Peyer's patch (tissue), 4 donors: ENCODE data around the gene NPDC1.

Experiments
- CTCF ChIP-seq, 6 experiments: fragments of 450-650 bp in 4 of 6; fragments of 200-600 bp in 2 of 6; sonication (generic) in 1 of 6; IDR thresholded peaks; one replicate each; pipeline ENCODE4 v1.5.1; 2017 to 2019; ENCODE audit warnings: antibody characterized with exemption in 6 of 6, mild to moderate bottlenecking in 3 of 6, moderate library complexity in 1 of 6
- POLR2A ChIP-seq, 2 donors: fragments of 450-650 bp; IDR thresholded peaks; one replicate each; pipeline ENCODE4 v1.5.1; 2017; ENCODE audit warnings: antibody characterized with exemption in 2 of 2, mild to moderate bottlenecking in 2 of 2, moderate library complexity in 2 of 2

- TF ChIP-seq CTCF (IDR thresholded peaks at IDR 0.05), result no peak
- peak in 1 of 2 donors; percentile 20 for TF ChIP-seq POLR2A (IDR thresholded peaks at IDR 0.05)
Observed at GRCh38 chr9:137044502-137045177, 1.3 kb downstream of the NPDC1 start.
